HepG2 (cell line): ENCODE data around the gene KCNH1. TPM values are rescaled to one million over a fixed set of nuclear protein-coding genes. Genes with fewer than 3 reads are reported as not detected.

Experiments
- FOXP1 ChIP-seq, 2 experiments: fragments of 450-650 bp in 1 of 2; IDR thresholded peaks; 2 replicates each; pipeline ENCODE4 v1.6.1; 2017 to 2018; ENCODE audit warnings: antibody characterized with exemption in 1 of 2
- HOXA3 ChIP-seq: sonication (generic); formaldehyde crosslinking; IDR thresholded peaks from 2 replicates; pipeline ENCODE4 v1.5.0; 2020; ENCODE audit warnings: missing genetic modification reagents
- HOXA9 ChIP-seq: sonication (generic); formaldehyde crosslinking; IDR thresholded peaks from 2 replicates; pipeline ENCODE4 v1.8.1; 2022; ENCODE audit warnings: missing genetic modification reagents, mild to moderate bottlenecking, moderate library complexity, borderline replicate concordance
- POLR2AphosphoS2 ChIP-seq: IDR thresholded peaks from 2 replicates; pipeline ENCODE4 v1.6.1; 2011; ENCODE audit warnings: low read depth, low read length, improper control_type of control experiment
- REPIN1 ChIP-seq: sonication (generic); formaldehyde crosslinking; IDR thresholded peaks from 2 replicates; pipeline ENCODE4 v1.8.0; 2022; ENCODE audit warnings: missing genetic modification reagents, low read depth, mild to moderate bottlenecking, borderline replicate concordance
- SKIL ChIP-seq: sonication (generic); formaldehyde crosslinking; IDR thresholded peaks from 2 replicates; pipeline ENCODE4 v1.8.0; 2022; ENCODE audit warnings: missing genetic modification reagents, mild to moderate bottlenecking, moderate library complexity, borderline replicate concordance
- TBL1XR1 ChIP-seq: fragments of 150-350 bp; IDR thresholded peaks from 2 replicates; pipeline ENCODE4 v1.6.1; 2014; ENCODE audit warnings: borderline replicate concordance, low read length; ENCODE audit not compliant: partially characterized antibody
- U2AF1 ChIP-seq: fragments of 200-400 bp; formaldehyde crosslinking; optimal IDR thresholded peaks from 2 replicates; pipeline ENCODE3; 2017; ENCODE audit warnings: mild to moderate bottlenecking, low read depth, low read length
- ZBTB4 ChIP-seq: sonication (generic); formaldehyde crosslinking; IDR thresholded peaks from 2 replicates; pipeline ENCODE4 v1.4.0; 2020; ENCODE audit warnings: missing genetic modification reagents, mild to moderate bottlenecking, borderline replicate concordance
- polyA plus RNA-seq, 8 experiments: library from polyadenylated mRNA; depleted of rRNA in 3 of 8; stranded (reverse) in 7 of 8; unstranded in 1 of 8; fragments of >200 nt; fragmentation: Illumina TruSeq in 4 of 8; extraction: Trizol in 4 of 8; gene quantifications; 2 replicates each; pipeline versions ENCODE4 v1.2.1 to v1.2.3, GENCODE V29; 2011 to 2016; ENCODE audit warnings: low read depth in 4 of 8, missing spikeins in 1 of 8, mixed read lengths in 1 of 8; ENCODE audit not compliant: insufficient read depth in 1 of 8
- total RNA-seq, 5 experiments: library from RNA; depleted of rRNA; stranded (reverse); fragments of >200 nt; fragmentation: Illumina TruSeq; extraction: Trizol; gene quantifications; 2 replicates each; pipeline ENCODE4 v1.2.3, GENCODE V29; 2016; ENCODE audit warnings: low read depth in 1 of 5
- TF ChIP-seq, protein P1 (sequence below): sonication (generic); formaldehyde crosslinking; conservative IDR thresholded peaks from 2 replicates; pipeline ENCODE4 v1.4.0; 2020; ENCODE audit warnings: missing genetic modification reagents

The KCNH1 gene
- total and polyA plus RNA-seq, 2 of the 13 experiments (the other 11 are each of a cell fraction or from before 2014, with no cell fraction given): not detected

GRCh38 chr1:210683403-210684047 is 450.4 kb downstream of the KCNH1 start (continued):
- TF ChIP-seq U2AF1 (no peak), REPIN1 (CRISPR knock-in tag) (no peak), HOXA3 (no peak), POLR2AphosphoS2 (no peak), TBL1XR1 (no peak), SKIL (no peak), HOXA9 (CRISPR knock-in tag) (no peak), FOXP1 (IDR thresholded peaks at IDR 0.05) (no peak), FOXP1 (CRISPR knock-in tag; IDR thresholded peaks at IDR 0.05) (no peak), ZBTB4 (CRISPR knock-in tag) (no peak)
- TF ChIP-seq, protein P1, sequence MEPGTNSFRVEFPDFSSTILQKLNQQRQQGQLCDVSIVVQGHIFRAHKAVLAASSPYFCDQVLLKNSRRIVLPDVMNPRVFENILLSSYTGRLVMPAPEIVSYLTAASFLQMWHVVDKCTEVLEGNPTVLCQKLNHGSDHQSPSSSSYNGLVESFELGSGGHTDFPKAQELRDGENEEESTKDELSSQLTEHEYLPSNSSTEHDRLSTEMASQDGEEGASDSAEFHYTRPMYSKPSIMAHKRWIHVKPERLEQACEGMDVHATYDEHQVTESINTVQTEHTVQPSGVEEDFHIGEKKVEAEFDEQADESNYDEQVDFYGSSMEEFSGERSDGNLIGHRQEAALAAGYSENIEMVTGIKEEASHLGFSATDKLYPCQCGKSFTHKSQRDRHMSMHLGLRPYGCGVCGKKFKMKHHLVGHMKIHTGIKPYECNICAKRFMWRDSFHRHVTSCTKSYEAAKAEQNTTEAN: no peak
